GM10266 (cell line): ENCODE results near the gene WDR13.

Experiments
- DNase-seq: peaks from one replicate; pipeline ENCODE4 v3.0.0; 2012; ENCODE audit errors: extremely low spot score
- TF ChIP-seq, protein P1 (sequence below): IDR thresholded peaks from 2 replicates; pipeline ENCODE4 v1.5.1; 2012; ENCODE audit warnings: mild to moderate bottlenecking, low read depth; ENCODE audit not compliant: control insufficient read depth, insufficient read depth; ENCODE audit errors: missing control alignments

WDR13 gene

DNA sequence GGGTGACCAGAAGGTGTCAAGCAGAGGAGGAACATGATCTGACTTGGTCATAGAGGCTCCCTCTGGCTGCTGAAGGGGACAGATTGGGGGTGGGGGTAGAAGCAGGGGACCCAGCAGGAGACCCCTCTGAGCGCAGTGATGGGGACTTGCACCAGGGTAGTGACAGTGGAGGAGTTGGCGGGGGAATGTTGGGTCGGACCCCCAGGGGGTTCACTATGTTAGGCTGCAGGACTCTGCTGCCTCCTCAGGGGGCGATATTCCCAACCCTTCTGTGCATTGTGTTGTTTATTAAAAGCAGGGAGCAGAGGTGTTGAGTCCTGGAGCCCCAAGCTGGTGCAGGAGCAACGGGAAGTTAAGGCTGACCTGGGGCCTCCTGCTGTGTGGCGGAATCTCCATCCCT lies 8.8 kb downstream of the WDR13 start:
- DNase-seq: no peak
- TF ChIP-seq, protein P1, sequence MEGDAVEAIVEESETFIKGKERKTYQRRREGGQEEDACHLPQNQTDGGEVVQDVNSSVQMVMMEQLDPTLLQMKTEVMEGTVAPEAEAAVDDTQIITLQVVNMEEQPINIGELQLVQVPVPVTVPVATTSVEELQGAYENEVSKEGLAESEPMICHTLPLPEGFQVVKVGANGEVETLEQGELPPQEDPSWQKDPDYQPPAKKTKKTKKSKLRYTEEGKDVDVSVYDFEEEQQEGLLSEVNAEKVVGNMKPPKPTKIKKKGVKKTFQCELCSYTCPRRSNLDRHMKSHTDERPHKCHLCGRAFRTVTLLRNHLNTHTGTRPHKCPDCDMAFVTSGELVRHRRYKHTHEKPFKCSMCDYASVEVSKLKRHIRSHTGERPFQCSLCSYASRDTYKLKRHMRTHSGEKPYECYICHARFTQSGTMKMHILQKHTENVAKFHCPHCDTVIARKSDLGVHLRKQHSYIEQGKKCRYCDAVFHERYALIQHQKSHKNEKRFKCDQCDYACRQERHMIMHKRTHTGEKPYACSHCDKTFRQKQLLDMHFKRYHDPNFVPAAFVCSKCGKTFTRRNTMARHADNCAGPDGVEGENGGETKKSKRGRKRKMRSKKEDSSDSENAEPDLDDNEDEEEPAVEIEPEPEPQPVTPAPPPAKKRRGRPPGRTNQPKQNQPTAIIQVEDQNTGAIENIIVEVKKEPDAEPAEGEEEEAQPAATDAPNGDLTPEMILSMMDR: no peak

DNA sequence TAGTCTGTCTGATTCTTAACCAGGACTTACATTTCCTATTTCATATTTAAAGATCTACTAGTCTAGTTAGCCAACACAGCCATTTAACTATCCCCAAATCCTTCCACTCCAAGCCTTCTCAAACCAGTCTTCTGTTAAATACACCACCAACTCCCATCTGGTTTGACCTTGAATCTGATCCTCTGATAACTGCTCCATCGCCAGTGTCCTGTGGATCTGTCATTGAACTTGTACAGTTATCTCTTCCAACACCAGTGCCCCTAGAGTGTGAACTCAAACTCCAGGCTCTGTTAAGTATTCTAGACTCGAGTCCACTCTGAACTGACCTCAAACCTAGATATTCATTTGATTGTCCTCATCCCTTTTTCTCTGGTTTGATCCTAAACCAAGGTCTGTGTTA lies 14.4 kb downstream of the WDR13 start:
- TF ChIP-seq, protein P1: no peak
- DNase-seq: no peak

DNA sequence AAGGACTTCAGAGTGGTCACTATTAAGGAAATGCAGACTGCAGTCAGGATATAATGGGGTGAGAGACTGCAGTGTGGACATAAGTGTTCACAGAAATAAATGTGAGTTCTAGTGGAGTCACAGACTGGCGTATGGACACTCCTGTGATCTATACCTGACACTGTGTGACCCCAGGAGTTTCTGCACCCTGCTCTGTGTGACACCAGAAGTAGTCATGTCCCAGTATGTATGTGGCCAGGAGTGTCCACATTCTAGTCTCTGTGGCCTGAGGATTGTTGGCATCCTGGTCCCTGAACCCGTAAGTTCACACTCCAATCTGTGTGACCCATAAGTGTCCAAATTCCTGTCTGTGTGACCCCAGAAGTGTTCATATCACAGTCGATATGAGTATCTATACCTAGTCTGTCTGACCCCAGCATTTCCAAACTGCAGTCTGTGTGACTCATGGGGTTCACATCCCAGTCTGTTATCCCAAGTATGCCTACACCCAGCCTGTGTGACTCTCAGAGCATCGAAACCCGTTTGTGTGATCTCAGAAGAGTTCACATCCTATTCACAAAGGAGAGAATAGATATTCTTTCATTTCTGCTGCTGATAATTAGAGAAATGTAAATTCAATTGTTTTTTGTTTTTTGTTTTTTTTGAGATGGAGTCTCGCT lies 16.3 kb downstream of the WDR13 start:
- DNase-seq: no peak
- TF ChIP-seq, protein P1: no peak

DNA sequence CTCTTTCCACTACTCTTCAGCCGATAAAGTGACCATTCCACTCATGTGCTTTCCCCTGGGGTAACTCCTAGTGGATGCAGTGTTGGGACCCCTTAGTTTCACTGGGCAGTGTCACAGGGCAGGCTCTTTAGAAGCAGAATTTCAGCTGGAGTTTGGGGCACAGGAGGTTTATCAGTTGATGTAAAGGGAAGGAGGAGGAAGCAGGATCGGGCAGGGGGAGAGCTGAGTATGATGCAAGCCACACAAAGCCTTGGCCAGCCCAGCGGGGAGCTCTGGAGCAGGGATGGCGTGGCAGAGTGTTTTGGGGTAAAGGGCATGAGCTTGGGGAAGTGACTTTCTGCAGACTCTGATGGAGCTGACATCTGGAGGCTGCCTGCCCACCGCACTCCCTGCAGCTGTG lies 19.3 kb downstream of the WDR13 start:
- no peak for DNase-seq
- TF ChIP-seq, protein P1: no peak

DNA sequence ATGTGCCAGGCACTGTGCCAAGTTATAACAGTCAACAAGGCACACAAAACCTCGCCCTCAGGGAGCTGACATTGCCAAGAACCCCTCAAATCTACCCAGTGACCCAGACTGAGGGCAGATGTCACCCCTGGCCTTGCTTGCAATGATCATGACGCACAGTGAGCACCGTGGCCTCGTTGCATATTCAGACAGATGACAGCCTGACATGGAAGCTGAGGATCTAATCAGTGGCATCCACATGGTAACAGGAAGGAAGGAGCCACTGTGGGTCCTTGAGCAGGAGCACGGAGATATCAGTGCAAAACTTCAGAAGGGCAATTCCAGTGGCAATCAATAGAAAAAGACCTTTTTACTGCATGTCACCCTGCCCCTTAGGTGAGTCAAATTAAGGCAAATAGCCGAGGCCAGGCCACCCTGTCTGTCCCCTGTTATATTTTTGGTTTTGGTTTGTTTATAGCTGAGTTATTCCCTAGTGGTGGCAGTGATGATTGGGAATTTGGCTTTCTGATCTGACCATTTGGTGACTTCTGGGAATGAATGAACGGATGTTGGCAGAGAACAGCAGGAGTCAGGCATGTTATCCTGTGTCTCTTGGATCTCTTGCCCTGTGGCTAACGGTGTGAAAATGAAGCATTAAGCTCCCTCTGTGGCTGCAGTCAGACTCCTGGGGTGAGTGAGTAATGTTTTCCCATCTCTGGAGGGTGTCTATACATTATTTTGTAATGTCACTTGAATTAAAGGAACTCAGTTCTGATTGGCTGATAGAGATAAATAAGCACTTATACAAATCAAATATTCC lies 20.4 kb downstream of the WDR13 start:
- no peak for DNase-seq
- TF ChIP-seq, protein P1: no peak

DNA sequence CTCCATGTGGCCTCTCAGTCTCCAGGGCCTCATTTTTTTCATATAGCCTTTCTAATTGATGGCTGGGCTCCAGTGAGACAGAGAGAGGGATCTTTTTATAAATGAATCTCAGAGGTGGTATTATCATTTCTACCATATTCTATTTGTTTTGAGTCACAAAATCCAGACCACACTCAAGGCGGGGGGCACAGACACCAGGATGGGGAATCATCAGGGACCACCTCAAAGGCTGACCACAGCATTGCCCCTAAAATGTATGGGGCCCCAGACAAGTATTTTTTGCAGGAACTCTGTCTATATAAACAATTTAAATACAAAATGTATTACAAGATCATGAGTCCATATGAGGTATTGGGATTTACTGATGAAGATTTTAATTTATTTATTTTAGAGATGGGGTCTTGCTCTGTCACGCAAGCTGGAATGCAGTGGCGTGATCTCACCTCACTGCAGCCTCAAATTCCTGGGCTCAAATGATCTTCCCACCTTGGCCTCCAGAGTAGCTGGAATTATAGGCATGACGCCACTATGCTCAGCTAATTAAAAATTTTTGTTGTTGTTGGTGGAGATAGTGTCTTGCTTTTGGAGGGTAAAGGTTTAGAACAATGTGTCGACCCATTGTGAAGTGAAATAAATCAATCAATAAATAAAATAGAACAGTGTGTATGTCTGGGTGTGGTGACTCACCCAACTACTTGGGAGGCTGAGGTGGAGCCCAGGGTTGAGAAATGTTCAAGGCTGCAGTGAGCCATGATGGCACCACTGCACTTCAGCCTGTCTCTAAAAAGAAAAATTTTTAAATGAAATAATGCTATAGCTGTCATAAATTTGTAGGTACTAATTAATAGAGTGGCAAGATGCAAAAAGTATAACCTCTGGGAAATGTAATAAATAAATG lies 29.4 kb downstream of the WDR13 start:
- no peak for DNase-seq
- TF ChIP-seq, protein P1: no peak
